Fibroblast of mammary gland (primary cell): Measurements from ENCODE around the gene ADSL.

Experiments used
- DNase-seq: peaks from one replicate; pipeline ENCODE4 v3.0.0-alpha.2; 2010; ENCODE audit warnings: low read depth
- H3K4me3 ChIP-seq: 2 replicates; pipeline ENCODE4 v1.5.1; 2011; ENCODE audit warnings: low read depth, mild to moderate bottlenecking, low read length, moderate library complexity; ENCODE audit not compliant: control insufficient read depth
- CTCF ChIP-seq: conservative IDR thresholded peaks from 2 replicates; pipeline ENCODE4 v1.5.1; 2011; ENCODE audit warnings: low read depth, low read length, inconsistent platforms; ENCODE audit not compliant: control insufficient read depth, insufficient read depth

The ADSL gene

GRCh38 chr22:40345271-40345670 lies 1.0 kb upstream of the ADSL start:
- TF ChIP-seq CTCF: no peak
- peak; percentile 61 for DNase-seq
- H3K4me3 ChIP-seq: peak overlapping the region; percentile 91

DNA sequence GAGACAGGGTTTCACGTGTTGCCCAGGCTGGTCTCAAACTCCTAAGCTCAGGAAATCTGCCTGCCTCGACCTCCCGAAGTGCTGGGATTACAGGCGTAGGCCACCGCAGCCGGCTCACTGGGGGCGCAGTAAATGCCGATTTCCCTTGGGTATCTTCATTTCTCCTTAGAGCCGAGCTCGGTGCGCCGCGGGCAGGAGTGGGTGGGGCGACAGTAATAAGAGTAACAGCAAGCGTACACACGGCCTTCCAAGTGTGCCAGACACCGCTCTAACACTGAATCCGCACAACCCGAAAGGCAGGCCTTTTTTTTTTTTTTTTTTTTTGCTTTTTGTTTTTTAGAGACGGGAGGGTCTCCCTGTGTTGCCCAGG lies 500 bp upstream of the ADSL start:
- no peak for TF ChIP-seq CTCF
- DNase-seq: peak; percentile 37
- H3K4me3 ChIP-seq: peak overlapping the region; percentile 91

- DNase-seq: no peak
- no peak for TF ChIP-seq CTCF
- H3K4me3 ChIP-seq: peak overlapping the region; percentile 91
Measured at GRCh38 chr22:40347300-40347699, 1.0 kb downstream of the ADSL start.

- no peak overlapping the region for H3K4me3 ChIP-seq
- TF ChIP-seq CTCF: peak; percentile 94
Measured at GRCh38 chr22:40348025-40348658, 1.8 kb downstream of the ADSL start.

DNA sequence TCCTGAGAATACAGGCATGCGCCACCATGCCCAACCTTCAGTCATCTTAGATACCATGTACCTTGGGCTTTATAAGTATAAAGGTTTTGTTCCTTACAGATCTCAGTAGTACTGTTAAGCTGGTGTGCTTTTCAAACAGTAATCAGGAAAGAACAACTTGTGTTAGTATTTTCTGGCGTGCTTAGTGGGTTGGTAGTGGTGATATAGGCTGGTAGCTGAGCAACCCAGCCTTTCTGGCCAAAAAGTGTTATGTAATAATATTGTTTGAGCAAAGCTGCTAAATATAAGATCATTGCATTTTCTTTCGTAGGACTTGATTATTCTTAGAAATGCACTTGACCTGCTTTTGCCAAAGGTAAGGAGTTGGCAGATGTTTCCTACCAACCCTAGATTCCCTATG lies 6.5 kb downstream of the ADSL start:
- H3K4me3 ChIP-seq: no peak overlapping the region
- no peak for TF ChIP-seq CTCF
- DNase-seq: no peak

More at GRCh38 chr22:40348025-40348658, 1.8 kb downstream of the ADSL start:
- peak; percentile 73 for DNase-seq

- no peak for DNase-seq
- H3K4me3 ChIP-seq: no peak overlapping the region
- no peak for TF ChIP-seq CTCF
Measured at GRCh38 chr22:40361100-40361499, 14.8 kb downstream of the ADSL start.

DNA sequence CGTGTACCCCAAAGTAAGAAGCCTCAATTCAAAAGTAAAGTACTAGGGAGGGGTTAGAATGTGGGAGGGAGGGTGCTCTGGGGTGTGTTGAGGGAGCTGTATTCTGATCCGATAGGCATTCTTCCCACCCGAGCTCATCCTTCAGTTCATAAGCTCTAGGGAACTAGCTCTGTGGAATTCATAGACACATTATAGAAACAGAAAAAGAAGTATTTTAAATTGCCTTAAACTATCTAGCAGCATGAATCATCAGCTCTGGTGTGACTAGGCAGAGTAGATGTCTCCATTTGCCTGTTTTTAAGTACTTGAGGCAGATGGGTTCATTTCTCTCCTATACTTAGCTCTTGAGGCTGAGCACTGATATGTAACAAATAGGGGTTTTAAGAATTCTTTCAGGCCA lies 16.8 kb downstream of the ADSL start:
- H3K4me3 ChIP-seq: no peak overlapping the region
- TF ChIP-seq CTCF: no peak
- DNase-seq: peak; percentile 37
